ENCODE measurements around the gene CD3D.

Gene CD3D

DNA sequence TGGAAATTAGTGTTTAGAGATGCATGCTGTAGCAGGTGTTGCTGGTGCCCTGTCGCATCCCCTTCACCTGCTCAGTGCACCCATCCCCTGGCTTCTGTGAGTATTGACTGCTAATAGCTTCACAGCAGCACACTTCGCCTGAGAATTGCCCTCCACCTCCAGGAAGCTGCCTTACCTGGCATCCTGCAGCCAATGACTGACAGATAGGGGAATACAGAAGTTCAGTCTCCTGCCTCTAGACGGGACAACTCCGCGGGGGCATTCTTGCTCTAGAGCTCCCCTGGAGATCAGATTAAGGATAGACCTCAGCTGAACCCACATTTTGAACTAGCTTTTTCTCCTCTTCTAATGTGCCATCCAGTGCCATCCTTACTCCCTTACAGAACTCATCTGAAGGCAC, 47.3 kb downstream of the CD3D start:
- H3K4me3 Mint-ChIP-seq, result no peak overlapping the region
- H3K27me3 Mint-ChIP-seq, result no peaks in the 10 kb centered on the region
- peak overlapping the region; percentile 64 for H3K27ac Mint-ChIP-seq
- H3K9me3 Mint-ChIP-seq, result no peaks in the 10 kb centered on the region
- H3K36me3 Mint-ChIP-seq, result no peaks in the 10 kb centered on the region
- peaks cover 25% of the 10 kb centered on the region for H3K4me1 Mint-ChIP-seq

DNA sequence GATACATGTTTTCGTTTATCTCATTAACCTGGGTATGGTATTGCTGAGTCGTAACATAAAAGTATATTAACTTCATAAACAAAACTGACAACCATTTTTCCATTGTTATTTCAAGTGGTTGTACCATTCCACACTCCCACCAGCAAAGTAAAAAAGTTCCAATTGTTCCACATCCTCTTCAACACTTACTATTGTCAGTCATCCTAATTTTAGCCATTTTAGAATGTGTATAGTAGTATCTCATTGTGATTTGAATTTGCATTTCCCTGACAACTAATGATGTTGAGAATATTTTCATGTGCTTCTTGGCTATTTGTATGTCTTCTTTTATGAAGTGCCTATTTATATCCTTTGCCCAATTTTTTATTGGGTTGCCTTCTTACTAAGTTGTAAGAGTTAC, 48.5 kb downstream of the CD3D start:
- Mint-ChIP-seq H3K4me1 (peaks cover 27% of the 10 kb centered on the region), H3K4me3 (no peak overlapping the region), H3K36me3 (no peaks in the 10 kb centered on the region)

GRCh38 chr11:118291477-118292135, 50.9 kb downstream of the CD3D start:
- no peaks in the 10 kb centered on the region for H3K9me3 Mint-ChIP-seq
- H3K36me3 Mint-ChIP-seq, result no peaks in the 10 kb centered on the region
- H3K4me3 Mint-ChIP-seq, result no peak overlapping the region
- peaks cover 35% of the 10 kb centered on the region for H3K4me1 Mint-ChIP-seq
- H3K27me3 Mint-ChIP-seq, result no peaks in the 10 kb centered on the region
- H3K27ac Mint-ChIP-seq, result no peak overlapping the region

More for the DNA sequence above, 48.5 kb downstream of the CD3D start:
- no peak overlapping the region for H3K27ac Mint-ChIP-seq
- H3K9me3 Mint-ChIP-seq, result no peaks in the 10 kb centered on the region
- H3K27me3 Mint-ChIP-seq, result no peaks in the 10 kb centered on the region

GRCh38 chr11:118290923-118291322, 51.6 kb downstream of the CD3D start:
- Mint-ChIP-seq H3K27me3 (no peaks in the 10 kb centered on the region), H3K9me3 (no peaks in the 10 kb centered on the region), H3K36me3 (no peaks in the 10 kb centered on the region), H3K4me3 (no peak overlapping the region), H3K27ac (no peak overlapping the region), H3K4me1 (peaks cover 35% of the 10 kb centered on the region)

GRCh38 chr11:118289401-118289800, 53.1 kb downstream of the CD3D start:
- Mint-ChIP-seq H3K9me3 (no peaks in the 10 kb centered on the region), H3K4me3 (no peak overlapping the region), H3K4me1 (peaks cover 30% of the 10 kb centered on the region), H3K36me3 (no peaks in the 10 kb centered on the region), H3K27ac (no peak overlapping the region), H3K27me3 (no peaks in the 10 kb centered on the region)

All from activated naive CD4-positive, alpha-beta T cell treated with anti-CD3 and anti-CD28 coated beads, Interleukin-2, amount 50 U/mL, for 24 hours (primary cell).